HG02981 (cell line): ENCODE measurements around the gene CUBN.

ENCODE experiments used
- ATAC-seq: cut with Tn5 transposase; IDR thresholded peaks from one replicate; pipeline ENCODE4 v1.9.1; 2021; ENCODE audit warnings: mild to moderate bottlenecking, moderate library complexity; ENCODE audit not compliant: unreplicated experiment

The CUBN gene

GRCh38 chr10:17043586-17043985 is 86.0 kb downstream of the CUBN start:
- ATAC-seq: no peak

GRCh38 chr10:17041626-17042520 is 87.7 kb downstream of the CUBN start:
- no peak for ATAC-seq

- ATAC-seq: no peak
Measured at GRCh38 chr10:17038627-17039026, 91.0 kb downstream of the CUBN start.

DNA sequence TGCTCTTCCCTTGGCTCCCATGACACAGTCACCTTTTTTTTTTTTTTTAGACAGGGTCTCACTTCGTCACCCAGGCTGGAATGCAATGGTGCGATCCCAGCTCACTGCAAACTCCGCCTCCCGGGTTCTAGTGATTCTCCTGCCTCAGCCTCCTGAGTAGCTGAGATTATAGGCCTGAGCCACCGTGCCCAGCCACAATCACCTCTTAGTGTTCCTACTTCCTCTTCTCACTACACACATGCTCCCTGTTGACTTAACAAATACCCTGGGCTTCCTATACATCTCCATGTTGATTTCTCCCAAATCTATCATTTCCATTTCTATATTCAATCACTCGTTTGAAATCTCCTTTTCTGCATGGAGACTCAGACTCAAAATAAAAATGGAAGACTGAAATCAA is 91.7 kb downstream of the CUBN start:
- ATAC-seq: no peak

- ATAC-seq: no peak
Measured at GRCh38 chr10:17035446-17035845, 94.2 kb downstream of the CUBN start.

- ATAC-seq: no peak
Measured at GRCh38 chr10:17033529-17034260, 95.9 kb downstream of the CUBN start.

DNA sequence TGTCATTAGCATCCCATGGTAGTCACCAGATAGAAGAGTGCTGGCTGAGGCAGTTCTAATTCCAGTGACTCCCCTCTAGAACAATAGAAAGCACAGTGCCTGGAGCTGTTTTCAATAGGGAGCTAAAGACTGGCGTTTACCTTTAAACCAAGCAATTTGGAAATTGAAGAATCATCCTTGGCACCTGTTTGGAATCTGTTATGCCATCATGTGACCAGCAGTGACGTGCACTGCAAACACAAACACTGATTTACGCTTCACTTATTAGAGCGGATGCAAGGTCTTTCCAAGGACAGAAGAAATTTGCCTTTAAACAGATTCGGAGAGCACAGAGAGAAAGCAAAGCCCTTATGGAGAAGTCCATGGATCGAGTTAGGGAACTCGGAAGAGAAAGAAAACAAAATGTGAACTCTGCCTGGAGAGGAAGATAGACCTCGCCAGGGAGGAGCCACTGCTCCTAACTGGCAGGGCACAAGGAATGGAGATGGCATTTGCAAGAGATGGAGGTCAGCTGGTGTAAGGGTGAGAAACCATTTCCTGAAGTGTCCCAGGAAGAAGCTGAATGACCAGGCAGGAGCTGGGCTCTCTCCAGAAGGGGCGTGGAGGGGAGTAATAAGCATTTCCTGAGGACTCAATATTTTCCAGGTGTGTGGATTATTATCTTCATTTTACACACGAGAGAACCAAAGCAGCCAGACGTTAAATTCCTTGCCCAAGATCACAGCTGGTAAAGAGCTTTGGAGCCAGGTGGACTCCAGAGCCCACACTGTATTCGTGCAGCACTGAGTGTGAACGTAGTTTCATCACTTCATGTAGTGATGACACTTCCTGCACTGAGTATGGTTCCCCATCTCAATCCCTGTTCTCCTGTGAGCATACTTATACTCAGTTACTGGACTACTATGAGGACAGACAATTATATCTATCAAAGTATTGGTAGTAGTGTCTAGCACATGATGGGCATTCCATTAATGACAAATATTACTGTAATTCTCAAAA is 97.7 kb downstream of the CUBN start:
- ATAC-seq: no peak

GRCh38 chr10:17029581-17030271 is 99.9 kb downstream of the CUBN start:
- no peak for ATAC-seq

DNA sequence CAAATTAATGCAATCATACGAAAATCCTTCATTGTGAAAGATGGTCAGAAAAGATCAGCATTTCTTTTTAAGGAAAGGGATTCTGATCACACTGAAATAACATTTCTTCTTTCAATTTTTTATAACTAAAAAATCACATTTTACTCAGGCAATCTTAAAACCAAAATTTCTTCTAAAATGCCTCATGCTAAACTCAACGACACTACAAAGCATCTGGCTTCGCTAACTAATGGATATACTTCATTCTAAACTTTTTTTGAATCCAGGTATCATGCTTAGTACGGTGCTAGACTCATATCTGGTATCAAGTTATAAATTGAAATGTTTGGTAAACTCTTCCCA is 100.4 kb downstream of the CUBN start:
- ATAC-seq: no peak

GRCh38 chr10:17028798-17029197 is 100.8 kb downstream of the CUBN start:
- no peak for ATAC-seq

DNA sequence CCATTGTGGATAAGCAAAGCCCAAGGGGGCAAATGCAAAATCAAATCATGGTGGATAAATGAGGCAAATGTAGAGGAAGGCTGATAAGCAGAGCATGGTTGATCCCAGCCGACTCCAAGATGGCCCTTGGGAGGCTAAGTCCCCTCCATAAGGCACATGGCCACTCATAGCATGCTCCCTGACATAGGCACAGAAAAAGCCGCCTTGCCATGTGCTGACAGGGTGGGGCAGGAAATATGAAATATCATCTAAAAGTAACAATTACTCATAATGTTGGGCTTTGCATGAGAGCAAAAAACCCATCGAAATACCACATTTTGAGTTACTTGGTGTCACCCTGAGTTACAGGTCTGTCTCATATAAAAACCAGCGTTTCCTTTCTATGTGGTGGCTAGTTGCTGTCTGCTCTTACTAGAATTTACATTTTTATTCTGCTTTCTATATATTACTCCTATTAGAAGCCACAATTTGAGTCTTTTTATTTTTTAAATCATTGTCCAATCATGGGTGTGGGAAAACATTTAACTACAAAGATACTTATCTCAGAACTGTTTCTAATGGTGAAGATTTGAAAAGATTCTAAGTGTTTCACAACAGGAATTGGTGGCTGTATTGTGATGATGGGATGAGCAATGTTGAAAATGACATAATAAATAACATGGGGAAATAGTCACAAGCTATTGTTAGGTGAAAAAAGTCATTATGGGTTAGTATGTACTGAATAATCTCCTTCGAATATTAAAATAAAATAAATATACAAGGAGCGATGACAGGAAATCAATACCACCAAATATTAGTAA is 102.7 kb downstream of the CUBN start:
- ATAC-seq: peak; percentile 55

DNA sequence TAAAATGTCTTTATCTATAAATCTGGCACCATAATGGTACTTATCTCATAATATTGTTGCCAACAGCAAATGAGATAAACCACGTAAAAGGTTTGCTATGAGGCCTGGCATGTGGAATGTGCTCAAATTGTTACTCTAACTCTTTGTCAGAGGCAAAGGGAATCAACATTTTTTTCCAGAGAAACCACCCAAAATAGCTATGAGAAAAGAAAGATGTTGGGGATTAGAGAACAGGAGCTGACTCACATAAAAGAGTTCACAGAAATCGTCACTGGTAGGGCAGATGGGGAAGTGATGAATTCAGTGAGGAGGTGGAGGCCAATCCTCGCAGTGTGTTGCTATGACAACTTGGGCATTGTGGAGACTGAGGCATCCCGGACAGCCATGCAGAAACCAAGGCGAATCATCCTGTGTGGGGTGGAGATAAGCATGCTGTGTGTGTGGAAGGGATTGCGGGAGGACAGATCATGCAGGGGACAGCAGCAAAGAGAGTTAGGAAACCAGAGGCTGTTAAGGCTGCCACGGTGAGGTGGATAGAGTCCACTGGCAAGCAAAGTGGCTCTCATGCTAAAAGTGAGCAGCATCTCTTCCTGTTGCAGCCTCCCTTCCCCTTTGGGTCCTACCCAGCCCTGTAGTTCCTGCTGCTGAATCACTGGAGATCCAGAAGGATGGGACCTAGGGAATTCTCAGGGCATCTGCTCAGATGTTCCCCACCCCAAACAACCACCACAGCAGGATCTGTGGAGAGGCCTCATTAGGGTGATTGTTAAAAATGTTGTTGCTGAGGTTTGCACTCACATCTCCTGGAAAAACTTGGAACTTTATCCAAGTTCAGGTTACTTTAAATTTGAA is 103.9 kb downstream of the CUBN start:
- no peak for ATAC-seq

DNA sequence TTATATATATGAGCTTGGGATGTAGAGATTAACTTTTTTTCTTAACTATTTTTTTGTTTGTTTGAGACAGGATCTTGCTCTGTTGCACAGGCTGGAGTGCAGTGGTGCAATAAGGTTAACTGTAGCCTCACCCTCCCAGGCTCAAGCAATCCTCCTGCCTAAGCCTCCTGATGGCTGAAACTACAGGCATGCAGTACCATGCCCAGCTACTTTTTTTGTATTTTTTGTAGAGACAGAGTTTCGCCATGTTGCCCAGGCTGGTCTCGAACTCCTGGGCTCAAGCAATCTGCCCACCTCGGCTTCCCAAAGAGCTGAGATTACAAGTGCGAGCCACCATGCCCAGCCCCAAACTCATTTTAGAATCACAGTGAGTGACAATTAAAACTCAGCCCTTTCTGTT is 105.2 kb downstream of the CUBN start:
- no peak for ATAC-seq

DNA sequence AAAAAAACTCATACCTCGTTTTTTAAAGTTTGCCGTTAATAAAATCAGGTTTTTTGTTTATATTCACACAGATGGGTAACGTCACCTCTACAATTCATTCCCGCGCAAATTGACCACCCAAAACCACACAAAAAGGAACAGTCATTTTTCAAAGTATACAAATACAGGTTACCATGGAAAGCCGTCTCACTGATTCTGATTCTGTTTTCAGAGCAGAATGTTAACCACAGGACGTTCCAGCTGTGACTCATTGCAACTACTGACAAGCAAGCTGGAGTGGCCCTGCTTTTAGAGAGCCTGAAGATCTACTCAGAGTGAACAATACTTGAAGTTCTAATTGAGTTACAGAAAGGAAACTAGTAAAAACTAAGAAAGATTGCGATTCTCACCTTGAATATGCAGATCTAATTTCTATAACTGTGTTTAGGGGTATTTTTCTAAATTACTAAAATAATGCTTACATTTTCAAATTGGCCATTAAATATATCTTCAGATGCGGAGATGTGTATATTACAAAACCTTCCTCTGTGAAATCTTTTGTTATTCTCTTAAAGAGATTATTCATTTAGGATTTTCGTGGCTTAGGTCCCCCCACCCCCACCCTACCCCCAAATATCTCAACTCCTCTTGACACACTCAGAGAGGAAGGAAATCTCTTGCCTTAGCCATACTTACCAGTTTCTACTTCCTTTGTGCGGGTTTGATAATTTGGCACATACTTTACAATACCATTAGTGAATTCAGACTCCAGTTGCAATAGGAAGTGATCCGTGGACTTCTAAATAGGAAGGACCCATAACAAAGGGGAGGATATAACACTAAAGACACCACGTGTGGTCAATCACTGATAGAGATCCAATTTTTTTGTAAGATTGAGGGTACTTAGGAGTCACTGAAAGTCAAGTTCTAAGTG is 106.0 kb downstream of the CUBN start:
- peak; percentile 87 for ATAC-seq

DNA sequence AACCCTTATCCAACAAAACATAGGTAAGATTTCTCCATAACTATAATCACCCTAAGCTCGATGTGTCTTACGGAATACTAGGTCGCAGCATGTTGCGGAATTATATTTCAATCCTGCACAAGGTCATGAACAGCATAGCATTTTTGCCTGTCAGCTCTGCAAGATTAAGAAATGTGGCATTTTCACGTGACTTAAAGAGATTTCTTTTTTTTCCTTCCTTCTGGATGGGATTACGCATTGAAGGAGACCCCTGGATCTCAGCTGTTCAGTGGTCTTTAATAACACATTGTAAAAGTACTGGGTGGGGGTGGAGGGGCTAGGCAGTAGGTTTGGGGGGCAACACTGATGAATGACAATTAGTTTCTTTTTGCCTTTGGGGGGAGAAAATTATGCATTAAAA is 106.7 kb downstream of the CUBN start:
- no peak for ATAC-seq

GRCh38 chr10:17022466-17022825 is 107.2 kb downstream of the CUBN start:
- no peak for ATAC-seq

DNA sequence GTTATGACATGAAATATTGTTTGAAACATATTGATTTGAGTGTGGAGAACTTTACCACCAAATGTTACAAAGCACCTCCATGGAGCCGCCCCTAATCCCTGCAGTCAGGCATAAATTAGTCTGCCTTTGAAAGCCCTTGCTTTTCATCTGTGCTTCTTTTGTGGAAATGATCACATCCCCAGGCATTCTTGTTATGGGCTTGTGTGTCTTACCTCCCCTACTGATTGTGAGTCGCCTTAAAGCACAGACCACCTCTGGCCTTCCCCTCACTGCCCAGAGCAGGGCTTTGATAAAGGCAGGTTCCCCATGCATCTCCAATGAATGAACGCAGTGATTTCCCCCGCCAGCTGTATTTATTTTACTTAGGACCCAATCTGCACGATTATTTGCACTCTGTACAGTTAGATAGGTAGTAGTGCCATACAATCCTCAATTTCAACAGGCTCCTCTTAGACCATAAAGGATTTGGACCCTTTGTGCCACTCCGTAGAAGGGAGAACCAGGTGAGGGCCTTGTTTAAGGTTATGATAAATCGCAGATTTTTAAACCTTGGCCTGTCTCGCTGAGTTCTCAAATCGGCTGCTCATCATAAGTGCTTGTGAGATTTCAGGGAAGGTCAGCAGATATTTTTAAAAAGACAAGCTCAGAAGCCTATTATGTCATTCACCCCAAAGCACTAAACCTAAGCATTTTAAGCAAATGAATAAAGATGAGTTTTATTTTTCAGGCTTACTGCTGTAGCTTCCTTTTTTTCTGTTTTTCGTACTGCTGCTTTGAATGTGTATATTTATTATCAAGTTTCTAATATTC is 107.8 kb downstream of the CUBN start:
- ATAC-seq: no peak
